Neuronal stem cell (in vitro differentiated cells): Measurements from ENCODE around the gene SSR1.
A peak's percentile ranks its signal among the peaks of the same experiment; 100 is the strongest.
"Not testable (repeated sequence)": the region's sequence is repeated elsewhere in the genome, so short reads cannot be mapped to it uniquely, and the experiment has no call there.

Experiments used
- DNase-seq: peaks from one replicate; pipeline ENCODE4 v3.0.0-alpha.2; 2013; ENCODE audit warnings: low spot score
- H2AFZ ChIP-seq: one replicate; pipeline ENCODE4 v1.6.1; 2013; ENCODE audit warnings: mild to moderate bottlenecking, low read length, inconsistent platforms
- H2AK5ac ChIP-seq: 2 replicates; pipeline ENCODE4 v1.6.1; 2013; ENCODE audit warnings: low read depth, mild to moderate bottlenecking, inconsistent platforms, low read length, moderate library complexity, mixed read lengths
- H2BK120ac ChIP-seq: 2 replicates; pipeline ENCODE4 v1.6.1; 2013; ENCODE audit warnings: low read depth, mild to moderate bottlenecking, inconsistent platforms, low read length, moderate library complexity, mixed read lengths
- H2BK12ac ChIP-seq: one replicate; pipeline ENCODE4 v1.6.1; 2013; ENCODE audit warnings: low read length, inconsistent platforms
- H2BK15ac ChIP-seq: 2 replicates; pipeline ENCODE4 v1.6.1; 2013; ENCODE audit warnings: mild to moderate bottlenecking, low read length, inconsistent platforms, mixed read lengths
- H2BK5ac ChIP-seq: one replicate; pipeline ENCODE4 v1.6.1; 2013; ENCODE audit warnings: inconsistent platforms, mild to moderate bottlenecking, low read length, moderate library complexity
- H3K14ac ChIP-seq: one replicate; pipeline ENCODE4 v1.6.1; 2013; ENCODE audit warnings: low read length, inconsistent platforms
- H3K18ac ChIP-seq: 2 replicates; pipeline ENCODE4 v1.6.1; 2013; ENCODE audit warnings: low read length, inconsistent platforms
- H3K23ac ChIP-seq: 2 replicates; pipeline ENCODE4 v1.6.1; 2013; ENCODE audit warnings: low read depth, mild to moderate bottlenecking, mixed read lengths, low read length, inconsistent platforms; ENCODE audit not compliant: poor library complexity
- H3K27ac ChIP-seq: replicated peaks from 3 replicates; pipeline ENCODE4 v1.5.1; 2013; ENCODE audit warnings: low read length, inconsistent platforms
- H3K27me3 ChIP-seq, 3 experiments: 2 replicates each; pipeline ENCODE4 v1.6.1; 2013; ENCODE audit warnings: low read length in 3 of 3, mild to moderate bottlenecking in 2 of 3, inconsistent platforms in 1 of 3, low read depth in 1 of 3, mixed read lengths in 1 of 3, moderate library complexity in 1 of 3; ENCODE audit not compliant: control insufficient read depth in 3 of 3, insufficient read depth in 3 of 3
- H3K36me3 ChIP-seq, 2 donors: replicated peaks in 1 of 2; 2 replicates each; pipeline ENCODE4 v1.6.1; 2013; ENCODE audit warnings: low read length in 2 of 2; ENCODE audit not compliant: control insufficient read depth in 2 of 2, insufficient read depth in 2 of 2
- H3K4ac ChIP-seq: 2 replicates; pipeline ENCODE4 v1.6.1; 2013; ENCODE audit warnings: inconsistent platforms, mild to moderate bottlenecking, low read length, moderate library complexity
- H3K4me1 ChIP-seq, 2 donors: 1 replicate in 1 of 2; 2 replicates in 1 of 2; pipeline ENCODE4 v1.6.1; 2013; ENCODE audit warnings: low read length in 2 of 2, low read depth in 1 of 2; ENCODE audit not compliant: control insufficient read depth in 2 of 2, insufficient read depth in 1 of 2
- H3K4me2 ChIP-seq: one replicate; pipeline ENCODE4 v1.6.1; 2013; ENCODE audit warnings: mild to moderate bottlenecking, low read length, inconsistent platforms; ENCODE audit not compliant: insufficient read depth, poor library complexity, severe bottlenecking
- H3K4me3 ChIP-seq, 2 donors: 2 replicates each; pipeline ENCODE4 v1.5.1; 2013; ENCODE audit warnings: low read length in 2 of 2, mild to moderate bottlenecking in 2 of 2, inconsistent platforms in 1 of 2, moderate library complexity in 1 of 2
- H3K79me1 ChIP-seq: one replicate; pipeline ENCODE4 v1.6.1; 2013; ENCODE audit warnings: low read depth, mild to moderate bottlenecking, inconsistent platforms, low read length, moderate library complexity
- H3K9ac ChIP-seq: one replicate; pipeline ENCODE4 v1.6.1; 2013; ENCODE audit warnings: mild to moderate bottlenecking, low read depth, low read length, inconsistent platforms; ENCODE audit not compliant: poor library complexity
- H3K9me3 ChIP-seq, 2 donors: replicated peaks in 1 of 2; 2 replicates each; pipeline versions ENCODE3 to v1.6.1; 2013; ENCODE audit warnings: low read length in 2 of 2, mild to moderate bottlenecking in 2 of 2, inconsistent platforms in 1 of 2, low read depth in 1 of 2, mixed read lengths in 1 of 2, moderate library complexity in 1 of 2; ENCODE audit not compliant: control insufficient read depth in 2 of 2, insufficient read depth in 1 of 2
- H4K8ac ChIP-seq: one replicate; pipeline ENCODE4 v1.6.1; 2013; ENCODE audit warnings: low read depth, mild to moderate bottlenecking, inconsistent platforms, low read length, moderate library complexity
- H4K91ac ChIP-seq: one replicate; pipeline ENCODE4 v1.6.1; 2013; ENCODE audit warnings: low read length, low read depth, mild to moderate bottlenecking, inconsistent platforms; ENCODE audit not compliant: poor library complexity
- whole genome bisulfite sequencing, 2 donors: extraction: QIAGEN DNeasy Blood & Tissue Kit; methylation state at CpG; one replicate each; pipeline ENCODE4 v1.1.7; 2013; ENCODE audit warnings: missing lambda C conversion rate in 2 of 2, mixed read lengths in 1 of 2; ENCODE audit not compliant: insufficient read length in 2 of 2, insufficient replicate concordance in 1 of 2; ENCODE audit errors: extremely low coverage in 2 of 2; 5-methylcytosine and 5-hydroxymethylcytosine counted together

SSR1 gene

DNA sequence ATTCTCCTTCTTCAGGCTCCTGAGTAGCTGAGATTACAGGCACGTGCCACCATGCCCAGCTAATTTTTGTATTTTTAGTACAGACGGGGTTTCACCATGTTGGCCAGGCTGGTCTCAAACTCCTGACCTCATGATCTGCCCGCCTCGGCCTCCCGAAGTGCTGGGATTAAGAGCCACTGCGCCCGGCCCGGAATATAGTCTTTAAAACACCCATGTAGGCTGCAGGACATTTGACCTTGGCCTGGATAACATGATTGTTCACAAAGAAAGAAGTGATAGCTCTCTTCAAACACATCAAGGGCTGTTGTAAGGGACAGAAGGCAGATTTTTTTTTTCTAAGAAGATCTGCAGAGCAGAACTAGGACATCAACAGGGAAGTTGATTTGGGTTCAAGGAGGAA, 38.5 kb downstream of the SSR1 start:
- H4K8ac ChIP-seq, H3K4me2 ChIP-seq, H2AK5ac ChIP-seq, H3K4ac ChIP-seq, H3K9ac ChIP-seq, H3K27me3 ChIP-seq, H3K18ac ChIP-seq, H2BK120ac ChIP-seq, H3K23ac ChIP-seq, H2BK12ac ChIP-seq, H2AFZ ChIP-seq, H3K79me1 ChIP-seq, H3K4me1 ChIP-seq, H3K36me3 ChIP-seq, H4K91ac ChIP-seq, H3K27ac ChIP-seq, H2BK5ac ChIP-seq, H2BK15ac ChIP-seq, H3K14ac ChIP-seq, DNase-seq, H3K9me3 ChIP-seq, H3K4me3 ChIP-seq: not testable (repeated sequence)
- WGBS, 2 donors: no CpG with 5 or more reads among the region's 8 CpGs

DNA sequence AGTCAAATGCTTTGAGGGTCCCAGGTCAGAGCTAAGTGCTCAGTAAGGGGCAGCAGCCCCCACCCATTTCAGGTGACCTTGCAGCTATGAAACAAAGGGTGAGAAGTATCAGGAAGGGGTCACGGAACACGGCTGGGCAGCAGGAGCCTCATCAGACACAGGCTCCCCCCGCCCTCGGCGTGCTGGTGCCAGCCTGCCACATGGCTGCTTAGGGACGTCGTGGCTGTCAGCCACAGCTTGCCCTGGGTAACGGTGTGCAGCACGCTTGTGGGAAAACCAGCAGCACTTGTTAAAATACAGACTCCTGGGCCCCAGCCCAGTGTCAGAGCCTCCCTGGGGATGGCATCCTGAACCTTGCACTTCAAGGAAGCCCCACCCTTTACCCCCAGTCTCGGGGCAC, 39.3 kb downstream of the SSR1 start:
- Histone ChIP-seq H2BK5ac (no peak overlapping the region), H2BK120ac (no peak overlapping the region), H3K4me3 (no peak overlapping the region), H2AK5ac (no peak overlapping the region), H2AFZ (no peak overlapping the region), H3K79me1 (no peaks in the 10 kb centered on the region), H3K14ac (no peak overlapping the region), H3K9ac (no peak overlapping the region), H3K27ac (no peak overlapping the region), H2BK15ac (no peak overlapping the region), H4K91ac (peak overlapping the region; percentile 79), H2BK12ac (no peak overlapping the region), H3K4ac (no peak overlapping the region), H3K4me2 (no peak overlapping the region), H3K27me3 (no peaks in the 10 kb centered on the region), H3K4me1 (peaks cover 0 to 3% of the 10 kb centered on the region in 2 donors), H3K36me3 (no peaks in the 10 kb centered on the region), H3K18ac (no peak overlapping the region), H3K23ac (peak overlapping the region; percentile 80), H4K8ac (no peak overlapping the region), H3K9me3 (no peaks in the 10 kb centered on the region)
- DNase-seq: no peak
- WGBS, 2 donors: no CpG with 5 or more reads among the region's 10 CpGs

DNA sequence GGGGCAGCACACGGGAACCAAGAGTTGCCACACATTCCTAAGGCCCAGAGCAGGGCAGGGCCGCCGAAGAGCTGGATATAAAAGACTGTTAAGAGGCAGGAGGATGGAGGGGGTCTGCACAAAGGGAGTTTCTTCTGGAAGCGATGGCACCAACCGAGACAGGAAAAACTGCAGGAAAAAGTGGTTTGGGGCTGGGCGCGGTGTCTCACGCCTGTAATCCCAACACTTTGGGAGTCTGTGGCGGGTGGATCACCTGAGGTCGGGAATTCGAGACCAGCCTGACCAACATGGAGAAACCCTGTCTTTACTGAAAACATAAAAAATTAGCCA, 41.8 kb downstream of the SSR1 start:
- Histone ChIP-seq H3K27me3 (no peaks in the 10 kb centered on the region), H4K8ac (no peak overlapping the region), H3K4me1 (peaks cover 0 to 2% of the 10 kb centered on the region in 2 donors), H3K4me3 (no peak overlapping the region), H2AFZ (no peak overlapping the region), H3K4ac (no peak overlapping the region), H3K23ac (no peak overlapping the region), H2BK15ac (no peak overlapping the region), H3K9me3 (peaks cover 0 to 2% of the 10 kb centered on the region in 2 donors), H3K36me3 (no peaks in the 10 kb centered on the region), H3K9ac (no peak overlapping the region), H4K91ac (no peak overlapping the region), H2BK120ac (no peak overlapping the region), H3K18ac (no peak overlapping the region), H3K14ac (no peak overlapping the region), H3K4me2 (no peak overlapping the region), H3K27ac (no peak overlapping the region), H2BK12ac (no peak overlapping the region), H2BK5ac (peak overlapping the region; percentile 13), H3K79me1 (no peaks in the 10 kb centered on the region), H2AK5ac (no peak overlapping the region)
- WGBS, 2 donors: no CpG with 5 or more reads among the region's 11 CpGs
- DNase-seq: no peak

DNA sequence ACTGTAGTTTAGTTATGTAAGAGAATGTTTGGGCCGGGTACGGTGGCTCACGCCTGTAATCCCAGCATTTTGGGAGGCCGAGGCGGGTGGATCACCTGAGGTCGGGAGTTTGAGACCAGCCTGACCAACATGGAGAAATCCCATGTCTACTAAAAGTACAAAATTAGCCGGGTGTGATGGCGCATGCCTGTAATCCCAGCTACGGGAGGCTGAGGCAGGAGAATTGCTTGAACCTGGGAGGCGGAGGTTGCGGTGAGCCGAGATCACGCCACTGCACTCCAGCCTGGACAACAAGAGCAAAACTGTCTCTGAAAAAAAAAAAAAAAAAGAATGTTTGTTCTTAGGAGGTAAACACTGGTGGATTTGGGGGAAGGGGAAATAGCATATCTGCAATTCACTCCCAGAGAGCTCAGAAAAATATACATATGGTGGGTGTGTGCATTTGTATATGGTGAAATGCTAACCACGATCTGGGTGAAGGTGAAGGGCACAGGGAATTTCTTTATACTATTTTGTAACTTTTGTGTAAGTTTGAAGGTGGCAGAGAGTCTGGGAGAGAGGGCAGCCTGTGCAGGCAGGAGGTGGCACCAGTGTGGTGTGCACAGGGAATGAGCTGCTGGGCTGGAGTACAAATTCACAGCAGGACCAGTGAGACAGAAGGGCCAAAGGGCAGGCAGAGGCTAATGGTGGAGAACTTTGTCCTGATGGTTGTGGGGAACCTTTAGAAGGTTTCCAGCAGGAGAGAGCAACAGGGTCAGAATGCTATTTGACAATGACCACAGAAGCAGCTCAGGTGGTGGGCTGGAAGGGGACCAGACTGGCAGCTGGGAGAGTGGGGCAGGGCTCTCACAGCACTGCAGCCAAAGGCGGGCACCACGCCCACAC, 42.4 kb downstream of the SSR1 start:
- no peak overlapping the region for H3K4me3 ChIP-seq
- no peak overlapping the region for H2BK15ac ChIP-seq
- no peaks in the 10 kb centered on the region for H3K36me3 ChIP-seq
- H3K4me1 ChIP-seq: peaks cover 0 to 2% of the 10 kb centered on the region in 2 donors
- no peak overlapping the region for H4K8ac ChIP-seq
- DNase-seq: no peak
- H3K23ac ChIP-seq: peak overlapping the region; percentile 65
- WGBS, 2 donors: no CpG with 5 or more reads among the region's 16 CpGs
- H3K4ac ChIP-seq: no peak overlapping the region
- no peak overlapping the region for H3K14ac ChIP-seq
- H3K9me3 ChIP-seq: peaks cover 0 to 4% of the 10 kb centered on the region in 2 donors
- no peak overlapping the region for H2BK120ac ChIP-seq
- H2BK5ac ChIP-seq: peak overlapping the region; percentile 13
- no peak overlapping the region for H3K27ac ChIP-seq
- H3K79me1 ChIP-seq: no peaks in the 10 kb centered on the region
- H4K91ac ChIP-seq: no peak overlapping the region
- no peaks in the 10 kb centered on the region for H3K27me3 ChIP-seq
- no peak overlapping the region for H3K18ac ChIP-seq
- H3K4me2 ChIP-seq: no peak overlapping the region
- no peak overlapping the region for H2AFZ ChIP-seq
- H3K9ac ChIP-seq: no peak overlapping the region
- H2BK12ac ChIP-seq: peak overlapping the region; percentile 73
- no peak overlapping the region for H2AK5ac ChIP-seq
